Activated CD4-positive, alpha-beta T cell treated with anti-CD3 and anti-CD28 coated beads, Interleukin-2, amount 10 ng/mL, durations not matched to agents 24 days and 14 days (primary cell): ENCODE measurements around the gene NMNAT3. TPM values are rescaled to one million over a fixed set of nuclear protein-coding genes. Genes with fewer than 3 reads are reported as not detected.
A peak's percentile ranks its signal among the peaks of the same experiment; 100 is the strongest.

Source experiments
- DNase-seq: peaks from one replicate; pipeline ENCODE4 v3.0.0; 2022
- H3K27ac Mint-ChIP-seq: one replicate; pipeline ENCODE4 v1.8.0; 2022; ENCODE audit warnings: mild to moderate bottlenecking, mixed read lengths
- H3K27me3 Mint-ChIP-seq: one replicate; pipeline ENCODE4 v1.8.0; 2022; ENCODE audit warnings: mixed read lengths
- H3K36me3 Mint-ChIP-seq: one replicate; pipeline ENCODE4 v1.8.0; 2022; ENCODE audit warnings: low read depth, mild to moderate bottlenecking, mixed read lengths
- H3K4me1 Mint-ChIP-seq: one replicate; pipeline ENCODE4 v1.8.0; 2021; ENCODE audit warnings: mixed read lengths
- H3K4me3 Mint-ChIP-seq: one replicate; pipeline ENCODE4 v1.8.0; 2022; ENCODE audit warnings: mild to moderate bottlenecking, moderate library complexity, mixed read lengths
- H3K9me3 Mint-ChIP-seq: one replicate; pipeline ENCODE4 v1.8.0; 2021; ENCODE audit warnings: mixed read lengths
- intact Hi-C: fragments of 100-400 bp; cut with micrococcal nuclease; formaldehyde crosslinking; loops from one replicate; pipeline ENCODE4 v1.15.1; 2023
- total RNA-seq: library from RNA; stranded (reverse); gene quantifications from 2 replicates; pipeline ENCODE4 v1.2.3, GENCODE V29; 2022

NMNAT3 gene
- total RNA-seq, 1 donor from 2014 or later = 1.0 TPM

DNA sequence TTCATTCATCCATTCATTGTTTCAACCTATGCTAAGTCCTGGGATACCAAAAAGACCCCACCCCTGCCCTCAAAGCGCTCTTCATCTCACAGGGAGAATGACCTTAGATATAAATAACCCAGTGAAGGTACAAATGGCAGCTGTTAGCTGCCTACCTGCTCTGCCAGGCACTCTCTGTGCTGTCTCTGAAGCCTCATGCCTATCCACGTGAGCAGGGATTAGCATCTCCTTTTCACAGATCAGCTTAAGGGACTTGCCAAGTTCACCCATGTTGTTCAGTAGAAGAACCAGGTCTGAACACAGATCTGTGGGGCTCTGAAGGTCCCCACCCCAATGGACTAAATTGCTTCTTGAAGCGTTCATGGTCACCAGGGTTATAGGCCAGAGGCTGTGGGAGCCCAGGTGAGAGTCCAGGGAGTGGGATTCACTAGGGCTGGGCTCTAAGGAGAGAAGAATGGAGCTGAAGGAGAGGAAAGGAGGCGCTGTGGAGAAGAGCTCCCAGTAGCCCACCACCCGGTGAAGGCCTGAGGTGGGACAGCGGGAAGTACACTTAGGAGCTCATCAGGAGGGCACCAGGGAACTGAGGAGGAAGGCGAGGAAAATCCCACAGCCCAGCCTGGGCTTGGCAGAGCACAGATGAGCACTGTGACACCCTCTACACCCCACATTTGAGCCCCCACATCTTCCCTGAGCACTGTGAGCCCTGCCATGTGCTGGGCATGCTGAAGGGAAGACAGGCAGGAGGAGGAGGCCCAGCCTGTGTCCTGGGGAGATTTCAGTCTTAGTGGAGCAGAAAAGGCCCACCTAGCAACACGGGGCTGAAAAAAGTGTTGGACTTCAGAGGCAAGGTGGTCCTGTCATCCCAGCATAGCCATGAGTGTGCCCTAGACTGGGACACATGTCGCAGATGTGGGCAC, 158.6 kb downstream of the NMNAT3 start:
- intact Hi-C loops = no loop called here
- no peak overlapping the region for H3K27ac Mint-ChIP-seq
- DNase-seq = peak; percentile 45
- H3K9me3 Mint-ChIP-seq = no peaks in the 10 kb centered on the region
- no peak overlapping the region for H3K4me3 Mint-ChIP-seq
- H3K27me3 Mint-ChIP-seq = no peaks in the 10 kb centered on the region
- H3K36me3 Mint-ChIP-seq = no peaks in the 10 kb centered on the region
- no peaks in the 10 kb centered on the region for H3K4me1 Mint-ChIP-seq

DNA sequence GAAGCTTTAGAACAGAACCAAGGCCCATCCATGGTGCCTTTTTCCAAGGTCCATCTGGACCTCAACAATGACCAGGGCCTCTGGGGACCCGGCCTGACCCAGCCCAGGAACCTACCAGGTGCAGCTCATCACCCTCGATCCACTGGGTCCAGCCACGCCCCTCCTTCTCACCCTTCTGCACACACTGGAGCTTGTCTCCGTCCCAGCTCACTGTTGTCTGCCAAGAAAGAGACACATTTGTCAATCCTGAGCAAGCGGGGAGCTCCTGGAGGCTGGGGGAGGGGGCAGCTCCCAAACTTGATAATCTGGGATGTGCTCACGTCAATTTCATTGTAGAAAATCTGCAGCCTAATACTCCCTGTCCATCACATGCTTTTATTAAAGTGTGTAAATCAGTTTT, 159.5 kb downstream of the NMNAT3 start:
- Mint-ChIP-seq H3K27ac (no peak overlapping the region), H3K4me3 (no peak overlapping the region), H3K9me3 (no peaks in the 10 kb centered on the region), H3K27me3 (no peaks in the 10 kb centered on the region), H3K36me3 (no peaks in the 10 kb centered on the region), H3K4me1 (no peaks in the 10 kb centered on the region)
- peak; percentile 17 for DNase-seq
- intact Hi-C loops = no loop called here

DNA sequence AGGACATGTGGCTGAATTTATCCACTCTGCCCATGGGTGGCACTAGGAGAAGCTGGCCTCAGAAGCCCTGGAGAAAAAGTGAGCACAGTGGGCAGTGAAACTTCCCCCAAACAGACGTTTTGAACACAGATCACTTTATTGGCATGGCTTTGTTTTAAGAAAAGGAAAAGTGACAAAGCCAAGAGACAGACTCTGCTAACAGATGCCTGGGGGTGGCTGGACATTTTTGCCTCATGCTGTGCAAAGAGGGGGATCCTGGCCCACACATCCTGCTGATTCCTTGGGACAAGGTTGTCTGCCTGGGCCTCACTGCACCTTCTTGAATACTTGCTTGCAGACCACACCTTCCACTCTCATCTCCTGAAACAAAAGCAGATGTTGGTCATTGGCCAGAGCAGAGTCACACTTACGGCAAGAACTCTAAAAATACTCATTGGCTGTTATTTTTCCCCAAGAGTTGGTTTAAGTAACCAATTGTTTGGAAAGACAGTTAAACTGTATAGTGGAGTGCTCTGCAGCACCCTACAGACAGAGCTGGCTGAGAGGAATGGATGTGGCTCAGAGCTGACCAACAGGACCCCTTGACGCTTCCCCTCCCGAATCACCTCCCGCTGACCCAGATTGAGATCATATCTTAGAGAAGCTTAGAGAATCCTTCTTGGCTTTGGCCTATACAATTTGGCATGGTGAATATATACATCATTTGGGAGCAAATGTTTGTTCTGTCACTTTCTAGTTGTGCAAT, 160.3 kb downstream of the NMNAT3 start:
- Mint-ChIP-seq H3K4me3 (no peak overlapping the region), H3K27me3 (no peaks in the 10 kb centered on the region), H3K9me3 (no peaks in the 10 kb centered on the region), H3K4me1 (no peaks in the 10 kb centered on the region), H3K27ac (no peak overlapping the region), H3K36me3 (no peaks in the 10 kb centered on the region)
- intact Hi-C loops = no loop called here
- DNase-seq = peak; percentile 39

DNA sequence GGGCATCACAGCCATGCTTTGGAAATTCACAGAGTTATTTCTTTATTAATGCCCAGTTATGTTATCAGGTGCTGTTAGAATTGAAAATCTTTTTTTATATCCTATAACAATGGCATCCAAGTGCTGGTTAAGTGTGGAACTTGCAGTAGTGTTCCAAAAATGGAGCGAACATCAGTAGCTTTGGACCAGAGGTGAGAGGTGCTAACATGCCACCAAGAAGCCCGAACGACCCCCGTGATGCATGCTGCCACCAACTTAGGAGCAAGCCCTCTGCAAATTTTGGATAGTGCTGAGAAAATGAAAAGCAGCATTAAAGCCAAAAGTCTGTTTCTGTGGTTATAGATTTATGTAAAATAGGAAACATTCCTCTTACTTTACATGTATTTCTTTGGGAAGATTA, 163.0 kb downstream of the NMNAT3 start:
- peak; percentile 18 for DNase-seq
- H3K4me1 Mint-ChIP-seq = no peaks in the 10 kb centered on the region
- H3K9me3 Mint-ChIP-seq = no peaks in the 10 kb centered on the region
- no peaks in the 10 kb centered on the region for H3K36me3 Mint-ChIP-seq
- intact Hi-C loops = no loop called here
- peaks cover 3% of the 10 kb centered on the region for H3K27me3 Mint-ChIP-seq
- no peak overlapping the region for H3K4me3 Mint-ChIP-seq
- no peak overlapping the region for H3K27ac Mint-ChIP-seq

Other genes starting within 250 kb of the NMNAT3 start
- gene RBP2, start 201.5 kb downstream of the NMNAT3 start, total RNA-seq = not detected in 2 replicates
- gene RBP1, start 138.2 kb downstream of the NMNAT3 start, total RNA-seq = not detected in 2 replicates